HG02571 (cell line): ENCODE results near the gene CX3CL1.

Source experiments
- ATAC-seq: cut with Tn5 transposase; IDR thresholded peaks from one replicate; pipeline ENCODE4 v1.9.1; 2021; ENCODE audit warnings: mild to moderate bottlenecking, moderate library complexity; ENCODE audit not compliant: unreplicated experiment

The CX3CL1 gene

GRCh38 chr16:57403965-57404817 lies 31.9 kb downstream of the CX3CL1 start, which contains the start of gene CCL17:
TSS of gene CCL17 (plus strand) at chr16:57404767. CDS start at chr16:57413933, 9,166 bp downstream.
- no peak for ATAC-seq

DNA sequence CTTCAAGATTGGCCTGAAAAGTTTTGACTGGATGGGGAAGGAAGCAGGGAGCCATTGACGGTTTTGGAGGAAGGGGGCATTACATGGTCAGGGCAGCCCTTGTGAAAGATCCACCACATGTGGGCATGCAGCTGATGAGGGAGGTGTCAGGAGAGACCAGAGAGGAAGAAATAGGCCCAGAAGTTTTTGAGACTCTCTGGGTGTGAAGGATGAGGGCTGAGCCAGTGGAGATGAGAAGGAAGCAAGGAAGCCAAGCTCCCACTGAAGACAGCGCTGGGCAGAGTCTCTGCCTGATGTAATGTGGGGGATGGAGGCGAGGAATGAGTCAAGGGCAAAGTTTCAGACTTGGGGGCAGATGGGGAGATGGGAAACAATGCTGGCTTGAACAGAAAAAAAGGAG lies 32.8 kb downstream of the CX3CL1 start:
- ATAC-seq: no peak

GRCh38 chr16:57406881-57407280 lies 34.6 kb downstream of the CX3CL1 start:
- ATAC-seq: no peak

DNA sequence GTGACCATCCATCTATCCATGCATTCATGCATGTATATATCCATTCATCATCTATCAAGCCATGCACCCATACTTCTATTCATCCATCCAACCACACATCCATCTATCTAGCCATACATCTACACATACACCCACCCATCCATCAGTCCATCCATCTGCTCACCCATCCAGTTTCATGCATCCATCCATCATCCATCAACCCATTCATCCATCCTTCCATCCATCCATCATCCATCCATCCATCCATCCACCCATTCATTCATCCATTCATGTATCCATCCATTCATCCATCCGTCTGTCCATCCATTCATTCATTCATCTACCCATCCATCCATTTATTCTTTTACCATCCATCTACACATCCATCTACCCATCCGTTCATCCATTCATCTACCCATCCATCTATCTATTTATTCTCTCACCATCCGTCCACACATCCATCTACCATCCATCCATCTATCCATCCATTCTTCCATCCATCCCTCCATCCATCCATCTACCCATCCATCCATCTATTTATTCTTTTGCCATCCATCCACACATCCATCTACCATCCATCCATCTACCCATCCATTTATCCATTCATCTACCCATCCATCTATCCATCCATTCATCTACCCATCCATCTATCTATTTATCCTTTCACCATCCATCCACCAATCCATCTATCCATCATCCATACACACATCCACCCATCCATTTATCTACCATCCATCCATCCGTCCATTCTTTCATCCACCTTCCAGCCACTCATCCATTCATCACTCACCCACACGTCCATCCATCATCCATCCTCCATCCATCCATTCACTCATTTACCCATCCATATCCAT lies 35.4 kb downstream of the CX3CL1 start:
- no peak for ATAC-seq

DNA sequence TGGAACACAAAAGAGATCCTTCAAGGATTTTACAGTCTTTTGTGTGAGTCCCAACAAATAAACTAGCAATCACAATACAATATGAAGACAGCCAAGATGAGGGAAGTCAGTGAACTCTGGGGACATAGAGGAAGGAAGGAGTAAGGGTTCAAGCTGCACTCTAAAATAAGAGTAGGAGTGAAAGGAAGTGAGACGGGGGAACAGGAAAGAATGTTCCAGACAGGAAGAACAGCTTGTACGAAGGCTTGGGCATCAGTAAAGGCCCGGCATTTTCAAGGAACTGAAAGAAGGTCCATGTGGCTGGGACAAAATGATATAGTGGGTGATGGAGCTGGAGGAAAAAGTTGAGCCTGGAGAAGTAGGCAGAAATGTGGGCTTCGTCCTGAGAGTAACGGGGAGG lies 36.8 kb downstream of the CX3CL1 start:
- no peak for ATAC-seq

DNA sequence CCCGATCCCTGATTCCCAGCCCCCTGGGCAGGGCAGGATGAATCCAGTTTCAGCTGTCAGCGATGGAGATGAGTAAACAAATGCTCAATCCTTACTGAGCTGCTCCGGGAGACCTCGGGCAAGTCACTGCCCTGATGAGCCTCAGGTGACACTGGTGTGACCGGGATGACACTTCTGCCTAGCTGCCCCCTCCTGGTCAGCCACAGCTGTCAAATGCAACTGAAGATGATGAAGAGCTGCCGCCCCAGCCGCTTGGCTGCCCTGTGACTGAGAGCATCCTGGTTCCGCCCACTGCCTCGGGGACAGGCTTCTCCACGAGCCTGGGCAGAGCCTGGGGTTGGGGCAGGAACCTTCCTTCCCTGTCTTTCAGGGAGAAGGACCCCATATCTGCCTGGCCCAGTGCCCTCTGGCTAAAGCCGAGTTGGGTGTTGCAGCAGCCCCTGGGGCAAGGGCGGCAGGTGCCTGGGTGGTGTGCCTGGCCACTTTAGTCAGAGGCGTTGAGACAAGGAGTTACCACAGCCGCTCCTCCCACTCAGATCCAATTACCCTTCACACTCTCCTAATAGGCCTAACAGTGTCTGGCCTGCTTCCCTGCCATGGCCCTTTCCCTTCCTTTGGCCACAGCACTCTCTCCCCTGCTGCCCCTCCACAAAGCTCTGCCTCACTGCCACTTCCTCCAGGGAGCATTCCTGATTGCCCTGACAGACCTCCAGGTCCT lies 37.7 kb downstream of the CX3CL1 start:
- no peak for ATAC-seq

DNA sequence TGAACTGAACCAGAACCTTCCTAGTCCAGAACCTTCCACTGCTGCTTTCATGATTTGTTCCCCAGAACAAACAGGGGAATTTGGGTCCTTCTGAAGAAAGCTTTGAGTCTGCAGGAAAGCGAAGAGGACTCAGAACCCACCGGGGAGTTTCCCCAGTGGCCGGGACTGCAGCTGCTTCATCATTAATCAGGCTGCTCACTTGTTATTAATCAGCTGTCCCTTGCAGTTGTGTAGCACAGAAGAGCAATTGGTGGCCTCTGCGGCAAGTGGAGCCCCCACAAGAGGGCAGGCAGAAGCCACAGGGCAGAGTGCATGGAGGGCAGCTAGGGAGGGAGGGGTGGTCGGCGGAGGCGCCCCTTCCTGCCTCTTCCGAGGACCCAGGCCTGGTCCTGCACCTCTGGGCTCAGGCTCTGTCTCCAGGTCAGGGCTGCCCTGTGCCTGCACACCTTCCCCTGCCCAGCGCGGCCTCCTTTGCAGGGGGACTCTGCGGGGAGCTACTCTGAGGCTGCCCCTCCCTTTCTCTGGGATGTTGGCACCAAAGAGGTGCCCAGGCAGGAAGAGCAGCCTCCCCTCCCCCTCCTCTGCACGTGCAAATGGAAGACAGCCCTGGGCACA lies 39.2 kb downstream of the CX3CL1 start:
- no peak for ATAC-seq

GRCh38 chr16:57412584-57412983 lies 40.3 kb downstream of the CX3CL1 start:
- ATAC-seq: no peak

DNA sequence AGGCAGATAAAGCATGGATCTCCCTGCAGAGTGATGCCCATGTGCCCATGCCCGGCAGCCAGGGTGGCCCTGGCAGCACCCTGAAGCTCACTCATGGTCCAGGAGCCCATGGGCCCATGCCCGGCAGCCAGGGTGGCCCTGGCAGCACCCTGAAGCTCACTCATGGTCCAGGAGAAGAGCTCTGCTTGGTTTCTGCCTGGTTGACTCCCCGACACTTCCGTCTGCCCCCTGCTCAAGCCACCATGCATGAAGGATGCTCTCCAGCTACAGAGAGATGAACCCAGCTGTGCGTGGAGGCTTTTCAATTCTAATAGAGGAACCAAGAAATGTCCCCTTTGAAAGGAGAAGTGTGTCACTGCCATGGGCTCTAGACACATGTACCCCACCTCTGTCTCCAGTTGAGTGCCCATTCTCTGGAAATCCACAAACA lies 41.0 kb downstream of the CX3CL1 start:
- peak; percentile 40 for ATAC-seq

- no peak for ATAC-seq
Measured at GRCh38 chr16:57413733-57414132, 41.4 kb downstream of the CX3CL1 start.

- no peak for ATAC-seq
Measured at GRCh38 chr16:57416084-57416483, 43.8 kb downstream of the CX3CL1 start.

- ATAC-seq: no peak
Measured at GRCh38 chr16:57419506-57419905, 47.2 kb downstream of the CX3CL1 start.

DNA sequence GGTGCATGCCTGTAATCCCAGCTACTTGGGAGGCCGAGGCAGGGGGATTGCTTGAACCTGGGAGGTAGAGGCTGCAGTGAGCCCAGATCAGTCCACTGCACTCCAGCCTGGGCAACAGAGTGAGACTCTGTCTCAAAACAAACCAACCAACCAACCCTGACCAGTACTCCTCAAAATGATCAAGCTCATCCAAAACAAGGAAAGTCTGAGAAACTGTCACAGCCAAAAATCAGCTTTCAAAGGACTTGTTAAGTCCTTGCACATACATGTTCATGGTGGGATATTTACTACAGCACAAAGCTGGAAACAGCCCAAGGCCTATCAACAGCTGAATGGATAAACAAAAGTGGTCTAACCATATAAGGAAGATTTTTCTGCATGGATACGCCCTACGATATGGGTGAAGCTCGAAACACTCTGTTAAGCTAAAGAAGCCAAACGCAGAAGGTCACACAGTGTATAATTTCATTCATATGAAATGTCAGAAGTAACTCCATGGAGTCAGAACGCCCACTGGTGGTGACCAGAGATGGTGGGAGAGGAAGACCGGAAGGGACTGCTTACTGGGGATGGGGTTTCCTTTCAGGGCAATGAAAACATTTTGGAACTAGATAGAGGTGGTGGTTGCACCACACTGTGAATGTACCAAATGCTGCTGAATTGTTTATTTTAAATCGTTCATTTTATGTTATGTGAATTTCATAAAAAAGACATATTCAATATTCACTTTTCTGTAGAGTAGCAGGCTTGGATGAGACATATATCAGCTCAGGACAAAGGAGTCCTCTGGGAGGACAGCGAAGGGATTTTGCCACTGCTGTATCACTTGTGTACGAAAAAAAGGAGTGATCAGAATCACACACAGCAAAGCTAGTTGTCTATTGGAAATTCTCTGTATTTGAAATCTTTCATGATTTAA lies 50.0 kb downstream of the CX3CL1 start:
- no peak for ATAC-seq

DNA sequence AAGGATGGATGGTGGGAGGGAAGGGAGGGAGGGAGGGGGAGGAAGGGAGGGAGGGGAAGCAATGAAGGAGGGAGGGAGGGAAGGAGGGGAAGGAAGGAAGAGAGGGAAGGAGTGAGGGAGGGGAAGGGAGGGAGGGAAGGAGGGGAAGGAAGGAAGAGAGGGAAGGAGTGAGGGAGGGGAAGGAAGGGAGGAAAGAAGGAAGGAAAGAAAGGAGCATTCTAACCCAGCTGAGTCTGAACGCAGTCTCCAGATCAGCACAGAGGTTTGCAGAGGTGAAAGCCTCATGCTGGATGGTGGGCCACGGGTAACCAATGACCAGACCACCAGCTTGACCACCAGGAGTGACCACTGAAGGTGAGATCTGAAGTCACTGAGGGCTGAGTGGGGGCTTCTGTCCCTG lies 50.9 kb downstream of the CX3CL1 start:
- no peak for ATAC-seq

DNA sequence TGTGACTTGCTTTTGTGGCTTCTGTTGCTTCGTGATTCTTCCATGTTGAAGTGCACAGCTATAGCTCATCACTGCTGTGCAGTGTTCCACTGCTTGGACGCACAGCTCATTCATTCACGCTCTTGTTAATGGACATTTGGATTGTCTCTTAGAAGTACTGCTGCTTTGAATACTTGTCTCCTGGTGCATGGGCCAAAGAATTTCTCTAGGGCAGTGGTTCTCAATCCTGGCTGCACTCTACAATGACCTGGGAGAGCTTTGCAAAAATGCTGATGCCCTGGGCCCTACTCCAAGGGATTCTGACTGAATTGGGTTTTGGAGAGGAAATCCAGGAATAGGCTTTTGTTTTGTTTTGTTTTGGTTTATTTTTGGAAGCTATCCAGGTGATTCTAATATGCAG lies 52.3 kb downstream of the CX3CL1 start:
- ATAC-seq: no peak

- no peak for ATAC-seq
Measured at GRCh38 chr16:57426356-57426755, 54.1 kb downstream of the CX3CL1 start.

- ATAC-seq: no peak
Measured at GRCh38 chr16:57427307-57427706, 55.0 kb downstream of the CX3CL1 start.

DNA sequence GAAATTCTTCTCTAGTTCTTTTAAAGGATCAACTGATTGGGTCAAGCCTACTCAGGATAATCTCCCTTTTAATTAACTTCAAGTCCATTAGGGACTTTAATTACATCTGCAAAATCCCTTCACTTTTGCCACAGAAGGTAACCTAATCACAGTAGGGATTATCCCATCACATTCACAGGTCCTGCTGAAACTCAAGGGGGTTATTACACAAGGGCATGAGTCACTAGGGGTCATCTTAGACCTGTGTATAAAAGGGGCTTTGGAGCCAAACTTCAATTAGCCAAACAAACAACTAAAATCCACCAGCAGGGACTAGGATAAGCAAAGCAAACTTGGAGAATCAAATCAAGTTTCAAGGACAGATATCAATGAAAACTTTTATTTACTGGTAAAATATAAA lies 55.5 kb downstream of the CX3CL1 start:
- no peak for ATAC-seq

- ATAC-seq: no peak
Measured at GRCh38 chr16:57430955-57431354, 58.7 kb downstream of the CX3CL1 start.

GRCh38 chr16:57432505-57432904 lies 60.2 kb downstream of the CX3CL1 start:
- ATAC-seq: no peak
